Cardiac septum (tissue), 1 donor: ENCODE data around the gene SEC23B. TPM values are rescaled to one million over a fixed set of nuclear protein-coding genes. Genes with fewer than 3 reads are reported as not detected.
A peak's percentile ranks its signal among the peaks of the same experiment; 100 is the strongest.

Experiments used
- DNase-seq: peaks from one replicate; pipeline ENCODE4 v3.0.0-alpha.2; 2020; ENCODE audit warnings: low spot score
- intact Hi-C: fragments of 100-400 bp; cut with DNase I; formaldehyde crosslinking; loops from one replicate; pipeline ENCODE4 v1.14.0; 2022
- microRNA-seq: library from miRNA; unstranded; fragments of <30 nt; microRNA quantifications from one replicate; pipeline ENCODE4 v1.2.0, GENCODE V29; 2020
- total RNA-seq: library from RNA; stranded (reverse); fragmentation: NEBNext Ultra II Directional; extraction: Animal tissue kit (Norgen Biotek cat#: 25700); gene quantifications from one replicate; pipeline ENCODE4 v1.2.1, GENCODE V29; 2021
- donor health status: DM: no; HTN: no; CAD: no.

SEC23B gene
- total RNA-seq, 1 donor from 2014 or later, result 15.4 TPM

DNA sequence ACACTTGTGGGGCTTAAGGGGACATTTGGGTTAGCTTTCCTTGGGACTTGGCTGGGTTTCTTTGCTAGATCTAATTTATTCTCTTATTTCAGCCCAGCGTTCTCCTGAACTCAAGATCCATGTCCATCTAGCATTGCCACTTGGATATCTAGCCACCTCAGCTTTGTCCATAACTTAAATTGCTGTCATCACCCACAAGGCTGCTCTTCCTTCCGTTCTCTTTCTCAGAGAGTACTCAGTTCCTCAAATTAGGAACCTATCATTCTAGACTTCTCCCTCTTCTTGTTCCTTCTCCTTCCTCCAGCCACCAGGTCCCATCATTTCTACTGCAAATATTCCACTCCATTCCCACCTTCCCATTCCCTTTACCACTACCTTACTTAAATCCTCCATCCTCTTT, 63.8 kb downstream of the SEC23B start:
- intact Hi-C loops, result no loop called here
- no peak for DNase-seq

DNA sequence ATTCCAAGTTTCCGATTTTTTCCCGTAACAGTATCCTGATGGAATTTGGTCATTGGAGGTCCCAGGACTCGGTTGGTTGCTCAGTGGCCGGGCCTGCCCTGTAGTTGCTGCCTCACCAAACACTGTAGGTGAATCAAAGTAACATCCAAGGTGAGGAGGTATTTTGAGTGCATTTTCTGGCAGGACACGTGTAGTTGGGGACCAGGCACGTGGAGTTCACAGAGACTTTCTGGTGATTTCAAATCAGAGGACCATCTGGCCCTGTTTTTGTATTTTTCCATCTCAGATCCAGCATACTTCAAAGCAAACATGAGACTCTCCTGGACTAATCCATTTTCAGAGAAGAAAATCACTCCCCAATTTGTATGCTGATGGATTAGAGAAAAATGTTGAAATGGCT, 70.2 kb downstream of the SEC23B start:
- no peak for DNase-seq
- intact Hi-C loops, result no loop called here

DNA sequence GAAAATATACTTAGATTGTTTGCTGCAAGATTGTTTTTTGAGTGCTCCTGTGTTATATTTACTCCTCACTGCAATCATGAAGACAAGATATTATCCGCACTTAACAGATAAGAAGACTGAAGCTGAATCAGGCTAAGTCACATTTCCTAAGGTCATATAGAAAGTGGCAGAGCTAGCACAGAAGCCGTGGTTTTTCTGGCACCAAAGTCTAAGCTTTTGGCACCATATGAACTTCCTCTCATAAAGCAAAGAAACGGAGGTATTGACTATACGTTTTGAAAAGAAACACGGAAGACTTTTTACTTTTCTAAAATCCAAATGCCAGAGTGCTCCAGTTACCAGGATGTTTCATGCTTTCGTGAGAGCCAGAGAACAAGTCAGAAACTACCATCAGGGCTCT, 70.8 kb downstream of the SEC23B start:
- intact Hi-C loops, result no loop called here
- DNase-seq, result no peak

DNA sequence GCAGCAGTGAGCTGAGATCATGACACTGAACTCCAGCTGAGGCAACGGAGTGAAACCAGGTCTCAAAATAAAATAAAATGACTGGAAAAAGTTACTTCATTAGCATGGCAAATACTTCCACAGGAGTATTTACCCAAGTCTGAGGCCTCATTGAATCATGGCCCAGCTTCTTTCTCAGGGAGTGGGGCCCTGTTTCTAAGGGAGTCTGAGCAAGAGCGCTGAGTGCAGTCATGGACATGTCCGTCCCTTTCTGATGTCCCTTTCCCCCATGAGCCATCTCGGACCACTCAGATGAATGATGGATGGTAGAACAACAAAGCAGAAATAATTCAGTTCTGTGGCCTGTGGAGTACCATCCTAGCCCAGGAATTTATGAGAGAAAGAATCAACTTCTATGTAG, 72.3 kb downstream of the SEC23B start:
- intact Hi-C loops, result no loop called here
- no peak for DNase-seq

DNA sequence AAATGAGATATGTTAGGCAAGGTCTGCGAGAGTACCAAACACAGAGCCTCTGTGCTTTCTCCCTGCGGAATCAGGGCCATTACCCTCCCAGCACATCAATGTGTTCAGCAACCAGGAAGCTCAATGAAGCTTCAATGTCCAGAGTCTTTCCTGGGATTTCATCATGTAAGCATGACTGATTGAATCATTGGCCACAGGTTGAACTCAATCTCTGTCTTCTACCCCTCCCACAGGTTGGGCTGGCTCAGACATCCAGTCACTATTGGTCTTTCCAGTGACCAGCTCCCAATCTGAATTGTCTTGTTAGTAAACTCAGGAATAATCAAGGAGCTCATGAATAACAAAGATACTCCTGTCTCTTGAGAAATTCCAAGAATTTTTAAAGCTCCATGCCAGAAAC, 77.4 kb downstream of the SEC23B start:
- DNase-seq, result no peak
- intact Hi-C loops, result no loop called here

DNA sequence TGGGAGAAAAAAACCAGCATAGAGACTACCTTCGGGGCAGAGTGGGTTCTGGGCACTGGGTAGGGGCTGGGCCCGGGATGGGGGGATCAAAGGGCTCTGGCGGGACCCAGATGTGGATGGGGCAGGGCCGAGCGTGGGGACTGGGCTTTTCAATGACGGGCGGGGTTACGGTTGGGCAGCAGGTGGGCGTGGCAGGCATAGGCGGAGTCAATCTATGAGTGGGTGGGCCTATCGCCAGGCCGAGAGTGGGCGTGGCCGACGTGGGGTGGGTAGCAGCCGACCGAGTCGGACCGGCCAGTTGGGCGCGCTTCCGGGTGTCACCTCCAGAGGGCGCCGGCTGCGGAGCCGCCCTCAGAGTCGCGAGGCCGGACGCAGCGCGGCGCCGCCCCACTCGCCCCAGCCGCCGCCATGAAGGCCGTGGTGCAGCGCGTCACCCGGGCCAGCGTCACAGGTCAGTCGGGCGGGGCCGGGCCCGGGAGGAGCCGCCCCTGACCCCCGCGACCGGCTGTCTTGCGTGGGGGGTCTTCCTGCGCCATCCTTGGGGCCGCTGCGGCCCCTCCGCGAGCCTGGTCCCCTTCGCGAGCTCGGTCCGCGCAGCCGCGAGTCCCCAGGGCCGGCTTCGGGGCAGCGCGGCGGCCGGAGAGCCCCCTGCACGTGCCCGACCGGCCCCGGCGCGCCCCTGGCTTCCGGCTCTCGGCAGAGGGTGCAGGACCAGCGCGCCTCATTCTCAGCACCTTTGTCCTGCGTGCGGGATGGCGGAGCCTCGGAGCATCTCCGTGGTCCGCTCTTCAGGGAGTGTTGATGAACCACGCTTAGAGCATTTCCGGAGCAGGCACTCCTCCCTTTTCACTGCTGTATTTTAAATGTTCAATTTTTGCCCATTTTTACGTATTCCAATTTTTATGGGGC, 80.2 kb downstream of the SEC23B start, which contains the start of gene DTD1:
Gene DTD1 (plus strand): TSS at position 390 of the 909 bp plus-strand sequence. CDS start 19 bp downstream, at position 409.
- intact Hi-C loops, result no loop called here
- peak; percentile 97 for DNase-seq

DNA sequence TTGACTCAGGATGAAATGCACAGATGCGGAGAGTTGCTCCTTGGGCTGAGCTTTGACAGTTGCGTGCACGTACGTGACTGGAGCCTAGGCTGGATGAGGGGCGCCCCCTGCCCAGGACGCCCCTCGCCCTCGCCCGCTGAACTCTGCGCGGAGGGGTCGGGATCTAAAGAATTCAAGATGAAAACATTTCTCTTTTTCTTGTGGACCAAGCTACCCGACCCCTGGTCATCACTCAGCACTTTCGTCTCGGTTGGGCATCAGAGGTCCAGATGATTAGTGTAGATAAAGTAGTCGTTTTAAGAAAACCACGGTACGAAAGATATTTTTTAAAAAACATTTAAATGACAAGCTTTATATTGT, 80.8 kb downstream of the SEC23B start:
- DNase-seq, result no peak
- intact Hi-C loops, result no loop called here

DNA sequence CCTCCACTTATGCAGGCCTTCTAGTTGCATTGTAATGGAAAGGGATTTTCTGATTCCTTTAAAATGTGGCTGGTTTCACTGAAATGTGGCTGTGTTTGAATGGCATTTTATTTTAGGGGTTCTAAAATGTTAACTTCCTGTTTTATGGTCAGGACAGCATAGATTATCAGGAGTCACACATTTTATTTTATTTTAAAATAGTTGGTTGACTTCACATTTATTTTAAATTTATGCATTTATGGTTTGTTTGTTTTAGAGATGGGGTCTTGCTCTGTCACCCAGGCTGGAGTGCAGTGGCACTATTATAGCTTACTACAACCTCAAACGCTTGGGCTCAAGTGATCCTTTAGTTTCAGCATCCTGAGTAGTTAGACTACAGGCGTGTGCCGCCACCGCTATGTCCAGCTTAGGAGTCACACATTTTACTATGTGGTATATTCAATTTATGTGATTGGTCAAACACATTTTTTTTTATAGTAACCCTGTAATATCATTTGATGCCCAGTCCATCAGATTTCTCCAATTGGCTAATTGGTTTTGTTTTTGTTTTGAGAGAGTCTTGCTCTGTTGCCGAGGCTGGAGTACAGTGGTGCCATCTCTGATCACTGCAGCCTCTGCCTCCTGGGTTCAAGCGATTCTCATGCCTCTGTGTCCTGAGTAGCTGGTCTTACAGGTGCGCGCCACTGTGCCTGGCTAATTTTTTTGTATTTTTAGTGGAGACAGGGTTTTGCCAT, 82.4 kb downstream of the SEC23B start:
- DNase-seq, result no peak
- intact Hi-C loops, result no loop called here

DNA sequence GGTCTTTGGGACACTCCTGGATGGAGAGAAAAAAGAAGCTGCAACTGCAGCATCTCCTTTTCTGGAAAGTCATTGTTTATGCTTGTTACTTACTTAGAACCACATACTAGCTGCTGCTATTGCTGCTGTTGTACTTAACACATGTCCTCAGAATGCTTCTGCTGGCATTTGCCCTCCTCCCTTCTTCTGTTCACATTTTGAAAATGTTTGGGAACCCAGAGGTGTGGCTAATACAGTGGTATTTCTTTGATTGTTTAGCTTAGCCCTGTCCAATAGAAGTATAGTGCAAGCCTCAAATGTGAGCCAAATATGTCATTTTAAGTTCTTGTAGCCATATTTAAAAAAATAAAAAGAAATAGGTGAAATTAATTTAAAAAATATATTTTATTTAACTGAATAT, 88.5 kb downstream of the SEC23B start:
- intact Hi-C loops, result no loop called here
- no peak for DNase-seq

DNA sequence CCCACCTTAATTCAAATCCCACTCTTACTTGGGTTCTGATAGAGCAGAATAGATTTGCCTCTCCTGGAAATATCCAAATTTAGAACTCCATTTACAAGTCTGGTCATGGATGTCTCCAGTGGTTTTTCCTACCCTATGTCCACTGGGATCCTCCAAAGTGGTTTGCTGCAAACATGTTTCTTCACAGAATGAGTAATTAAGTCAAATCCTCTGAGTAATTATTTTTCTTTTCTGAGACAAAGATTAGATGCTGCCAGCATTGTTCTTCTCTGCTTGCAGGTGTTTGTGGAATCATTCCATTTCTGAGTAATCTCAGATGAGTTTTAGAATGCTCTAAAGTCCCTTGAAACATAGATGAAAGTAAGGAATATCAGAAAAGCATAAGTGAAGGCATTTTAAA, 102.0 kb downstream of the SEC23B start:
- DNase-seq, result no peak
- intact Hi-C loops, result no loop called here

Small RNA genes lying within 50 kb of the gene (microRNA-seq; reads per million reads assigned to microRNA genes)
- gene MIR3192, result not detected

Other genes starting within 250 kb of the SEC23B start
- 6.0 TPM for gene ZNF133, start 219.4 kb upstream of the SEC23B start, total RNA-seq
- gene DZANK1, start 40.9 kb upstream of the SEC23B start, total RNA-seq, result 0.38 TPM
- gene POLR3F, start 40.5 kb upstream of the SEC23B start, total RNA-seq, result 7.2 TPM
- 6.8 TPM for gene RBBP9, start 10.7 kb upstream of the SEC23B start, total RNA-seq
- gene SMIM26, start 59.5 kb downstream of the SEC23B start, total RNA-seq, result 84.4 TPM
- 14.3 TPM for gene DTD1, start 80.1 kb downstream of the SEC23B start, total RNA-seq